Spleen (tissue), 7 donors: ENCODE results near the gene MYO18A.

Experiments
- CTCF ChIP-seq, 11 experiments: fragments of 200-600 bp in 7 of 11; fragments of 450-650 bp in 4 of 11; sonication (generic) in 4 of 11; IDR thresholded peaks in 8 of 11; conservative IDR thresholded peaks in 3 of 11; 1 replicate in 7 of 11; 2 replicates in 4 of 11; pipeline versions ENCODE4 v1.4.0 to v1.8.0; 2016 to 2021; ENCODE audit warnings: antibody characterized with exemption in 11 of 11, inconsistent platforms in 4 of 11, mild to moderate bottlenecking in 1 of 11
- POLR2A ChIP-seq, 3 donors: fragments of 450-650 bp; IDR thresholded peaks; one replicate each; pipeline ENCODE4 v1.5.1; 2017; ENCODE audit warnings: antibody characterized with exemption in 3 of 3, mild to moderate bottlenecking in 1 of 3
- POLR2AphosphoS5 ChIP-seq, 3 donors: sonication (generic); formaldehyde crosslinking; IDR thresholded peaks; one replicate each; pipeline ENCODE4 v1.5.1; 2017; ENCODE audit warnings: antibody characterized with exemption in 3 of 3
- donor health status: DM: no; HTN: no; CAD: no; lungs with moderate emphysema.
- donor health status: DM: no; HTN: no; CAD: no.
- donor health status: DM: no; HTN: no; CAD: no.

- TF ChIP-seq POLR2AphosphoS5 (IDR thresholded peaks at IDR 0.05) (peak; percentile 78 to 87 (median 82)), CTCF (IDR thresholded peaks at IDR 0.05 in 8 of 11, conservative IDR thresholded peaks at IDR 0.05 in 3 of 11) (no peak), POLR2A (IDR thresholded peaks at IDR 0.05) (peak in 1 of 3 donors; percentile 21)
Observed at GRCh38 chr17:29140051-29140621, 40.1 kb downstream of the MYO18A start.
